WTC11 (cell line): Measurements from ENCODE around the gene PIANP. TPM values are rescaled to one million over a fixed set of nuclear protein-coding genes. Genes with fewer than 3 reads are reported as not detected.

Source experiments
- ATAC-seq: fragments of 200-7000 bp; cut with Tn5 transposase; 2 replicates; pipeline ENCODE4 v1.10.0; 2021; ENCODE audit warnings: mild to moderate bottlenecking, moderate library complexity
- Bru-seq: library from RNA; stranded (reverse); fragments of 400-500 nt; gene quantifications from one replicate; lab custom pipeline; 2021; lab: Mats Ljungman, UMichigan
- CTCF ChIA-PET: fragments of 300-600 bp; sonication (Branson Sonifier 250); formaldehyde crosslinking; loops from one replicate; lab custom pipeline; 2021; ENCODE audit warnings: antibody characterized with exemption; lab: Charles Lee
- POLR2A ChIA-PET: fragments of 350-600 bp; sonication (Branson Sonifier 250); formaldehyde crosslinking; loops from one replicate; lab custom pipeline; 2021; ENCODE audit warnings: antibody characterized with exemption; lab: Charles Lee
- DNase-seq: peaks from one replicate; pipeline ENCODE4 v3.0.0; 2021; ENCODE audit warnings: low spot score
- H3K27ac Mint-ChIP-seq: 2 replicates; pipeline ENCODE4 v1.8.0; 2021; ENCODE audit warnings: mixed read lengths
- H3K27me3 Mint-ChIP-seq: 2 replicates; pipeline ENCODE4 v1.8.0; 2021; ENCODE audit warnings: low read depth, mild to moderate bottlenecking, moderate library complexity, mixed read lengths
- H3K36me3 Mint-ChIP-seq: 2 replicates; pipeline ENCODE4 v1.8.0; 2021; ENCODE audit warnings: mixed read lengths
- H3K4me1 Mint-ChIP-seq: 2 replicates; pipeline ENCODE4 v1.8.0; 2022; ENCODE audit warnings: mixed read lengths
- H3K4me3 Mint-ChIP-seq: 2 replicates; pipeline ENCODE4 v1.8.0; 2021; ENCODE audit warnings: mild to moderate bottlenecking, moderate library complexity, mixed read lengths
- H3K9me3 Mint-ChIP-seq: 2 replicates; pipeline ENCODE4 v1.8.0; 2021; ENCODE audit warnings: mixed read lengths
- CBFB ChIP-seq: sonication (generic); formaldehyde crosslinking; IDR thresholded peaks from 2 replicates; pipeline ENCODE4 v1.8.1; 2022; ENCODE audit warnings: mild to moderate bottlenecking, low read depth, missing genetic modification reagents
- ETV6 ChIP-seq: sonication (generic); formaldehyde crosslinking; IDR thresholded peaks from 2 replicates; pipeline ENCODE4 v1.8.1; 2022; ENCODE audit warnings: mild to moderate bottlenecking, missing genetic modification reagents
- HMGA2 ChIP-seq: fragments of 250-450 bp; sonication (Bioruptor Pico); IDR thresholded peaks from 2 replicates; pipeline ENCODE4 v1.4.0; 2021; ENCODE audit warnings: mild to moderate bottlenecking, moderate library complexity
- KAT7 ChIP-seq: sonication (generic); formaldehyde crosslinking; IDR thresholded peaks from 2 replicates; pipeline ENCODE4 v1.8.1; 2023; ENCODE audit warnings: missing genetic modification reagents, mild to moderate bottlenecking, borderline replicate concordance
- PRRX2 ChIP-seq: fragments of 250-450 bp; sonication (Bioruptor Pico); IDR thresholded peaks from 2 replicates; pipeline ENCODE4 v1.8.0; 2021; ENCODE audit warnings: mild to moderate bottlenecking
- SP1 ChIP-seq: sonication (generic); formaldehyde crosslinking; conservative IDR thresholded peaks from 2 replicates; pipeline ENCODE4 v1.8.1; 2022; ENCODE audit warnings: missing genetic modification reagents
- TCF7 ChIP-seq: sonication (generic); formaldehyde crosslinking; IDR thresholded peaks from 2 replicates; pipeline ENCODE4 v1.8.0; 2022; ENCODE audit warnings: mild to moderate bottlenecking, low read depth, missing genetic modification reagents, moderate library complexity
- TEAD1 ChIP-seq: sonication (generic); formaldehyde crosslinking; IDR thresholded peaks from 2 replicates; pipeline ENCODE4 v1.8.0; 2022; ENCODE audit warnings: mild to moderate bottlenecking, missing genetic modification reagents
- TP53 ChIP-seq: sonication (generic); formaldehyde crosslinking; IDR thresholded peaks from 2 replicates; pipeline ENCODE4 v1.8.1; 2023; ENCODE audit warnings: mild to moderate bottlenecking, missing genetic modification reagents
- ZNF121 ChIP-seq: sonication (generic); formaldehyde crosslinking; IDR thresholded peaks from 2 replicates; pipeline ENCODE4 v1.8.0; 2023; ENCODE audit warnings: missing genetic modification reagents
- ZNF138 ChIP-seq: sonication (generic); formaldehyde crosslinking; conservative IDR thresholded peaks from 2 replicates; pipeline ENCODE4 v1.8.1; 2022; ENCODE audit warnings: mild to moderate bottlenecking, moderate library complexity, missing genetic modification reagents
- ZNF219 ChIP-seq: sonication (generic); formaldehyde crosslinking; IDR thresholded peaks from 2 replicates; pipeline ENCODE4 v1.8.0; 2023; ENCODE audit warnings: missing genetic modification reagents, mild to moderate bottlenecking, borderline replicate concordance
- ZNF671 ChIP-seq: fragments of 250-450 bp; sonication (Bioruptor Pico); IDR thresholded peaks from 2 replicates; pipeline ENCODE4 v1.8.0; 2021; ENCODE audit warnings: mild to moderate bottlenecking
- long read RNA-seq, 3 experiments: library from RNA in 1 of 3; library from capped mRNA in 1 of 3; library from polyadenylated mRNA in 1 of 3; unstranded in 2 of 3; stranded (forward) in 1 of 3; transcript quantifications; one replicate each; pipeline ENCODE4 v2.0.0, GENCODE V29; 2021
- total RNA-seq: library from RNA; stranded (reverse); gene quantifications from 3 replicates; pipeline ENCODE4 v1.2.3, GENCODE V29; 2021
- TF ChIP-seq, protein P1 (sequence below): sonication (generic); formaldehyde crosslinking; conservative IDR thresholded peaks from 2 replicates; pipeline ENCODE4 v1.8.1; 2022; ENCODE audit warnings: mild to moderate bottlenecking, missing genetic modification reagents
- TF ChIP-seq, protein P2 (sequence below): fragments of 250-450 bp; sonication (Bioruptor Pico); IDR thresholded peaks from 2 replicates; pipeline ENCODE4 v1.9.0; 2021; ENCODE audit warnings: mild to moderate bottlenecking
- TF ChIP-seq, protein P3 (sequence below): sonication (generic); formaldehyde crosslinking; IDR thresholded peaks from 2 replicates; pipeline ENCODE4 v1.8.0; 2022; ENCODE audit warnings: mild to moderate bottlenecking, missing genetic modification reagents
- TF ChIP-seq, protein P4 (sequence below): fragments of 250-450 bp; sonication (Bioruptor Pico); IDR thresholded peaks from 2 replicates; pipeline ENCODE4 v2.1.2; 2022; ENCODE audit warnings: mild to moderate bottlenecking, moderate library complexity
- TF ChIP-seq, protein P5 (sequence below): sonication (generic); formaldehyde crosslinking; IDR thresholded peaks from 2 replicates; pipeline ENCODE4 v1.8.1; 2022; ENCODE audit warnings: missing genetic modification reagents, borderline replicate concordance
- TF ChIP-seq, protein P6 (sequence below): sonication (generic); formaldehyde crosslinking; IDR thresholded peaks from 2 replicates; pipeline ENCODE4 v1.8.0; 2023; ENCODE audit warnings: missing genetic modification reagents

The PIANP gene, protein sequence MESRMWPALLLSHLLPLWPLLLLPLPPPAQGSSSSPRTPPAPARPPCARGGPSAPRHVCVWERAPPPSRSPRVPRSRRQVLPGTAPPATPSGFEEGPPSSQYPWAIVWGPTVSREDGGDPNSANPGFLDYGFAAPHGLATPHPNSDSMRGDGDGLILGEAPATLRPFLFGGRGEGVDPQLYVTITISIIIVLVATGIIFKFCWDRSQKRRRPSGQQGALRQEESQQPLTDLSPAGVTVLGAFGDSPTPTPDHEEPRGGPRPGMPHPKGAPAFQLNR
- total RNA-seq (7.7 to 9.9 TPM (median 8.2 TPM) in 3 replicates), Bru-seq, nascent RNA (percentile 46 among the genes with signal in this experiment)
- long read RNA-seq, experiment 1, transcript PIANP-201 (6 exons, 2,323 nt): minor isoform, 5 of 46 reads
- long read RNA-seq, experiment 1, transcript PIANP-202 (5 exons, 2,695 nt): major isoform, 22 of 46 reads
- long read RNA-seq, experiment 1, partial matches to known transcripts: 11 of 46 reads
- long read RNA-seq, experiment 1, other reads (novel, unspliced or antisense): 5 of 46 reads
- long read RNA-seq, experiment 2, partial matches to known transcripts: 2 of 12 reads
- long read RNA-seq, experiment 2, other reads (novel, unspliced or antisense): 6 of 12 reads
- long read RNA-seq, experiment 3, partial matches to known transcripts: 1 of 3 reads
- long read RNA-seq, experiment 3, other reads (novel, unspliced or antisense): 2 of 3 reads

DNA sequence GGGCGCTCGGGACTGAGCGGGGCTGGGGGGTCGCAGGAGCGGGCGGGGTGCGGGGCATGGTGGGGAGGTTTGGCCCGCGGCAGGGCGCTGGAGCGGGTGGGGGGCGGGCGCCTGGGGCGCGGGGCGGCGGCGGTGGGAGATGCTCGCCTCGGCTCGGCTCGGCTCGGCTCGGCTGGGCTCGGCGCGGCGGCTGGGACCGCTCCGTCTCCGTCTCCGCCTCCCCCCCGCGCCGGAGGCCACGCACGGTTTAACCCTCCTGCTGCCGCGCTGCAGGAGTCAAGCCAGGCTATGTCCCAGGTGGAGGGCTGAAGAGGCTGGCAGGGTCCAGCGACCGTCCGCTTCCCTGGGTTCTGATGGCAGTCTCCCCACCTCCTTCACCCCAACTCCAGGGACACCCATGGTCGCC, at the start of gene PIANP:
Gene PIANP, minus strand, starts transcription at position 170 of the 406 bp plus-strand sequence. CDS start 2,754 bp downstream, outside the sequence.
- Mint-ChIP-seq H3K4me3 (peak within 1 kb of the TSS; percentile 83), H3K36me3 (no peaks in the 10 kb centered on the region), H3K27ac (no peak within 1 kb of the TSS), H3K9me3 (no peaks in the 10 kb centered on the region), H3K4me1 (peaks cover 31% of the 10 kb centered on the region), H3K27me3 (peaks cover 68% of the 10 kb centered on the region)
- ATAC-seq (peak; percentile 26), DNase-seq (peak; percentile 34)
- TF ChIP-seq KAT7 (0 out of 2 replicates have a peak, but pooled peaks have one; percentile 57), ZNF121 (CRISPR knock-in tag) (no peak)
- ChIA-PET POLR2A (no interaction called here), CTCF (interaction anchor here (0.6 to 3.1 kb wide), 7 partner anchors 9 to 172 kb away, joined by 3 to 49 read pairs (median 4); partner anchors contain the start of genes COPS7A, SPSB2 and ZNF384)

DNA sequence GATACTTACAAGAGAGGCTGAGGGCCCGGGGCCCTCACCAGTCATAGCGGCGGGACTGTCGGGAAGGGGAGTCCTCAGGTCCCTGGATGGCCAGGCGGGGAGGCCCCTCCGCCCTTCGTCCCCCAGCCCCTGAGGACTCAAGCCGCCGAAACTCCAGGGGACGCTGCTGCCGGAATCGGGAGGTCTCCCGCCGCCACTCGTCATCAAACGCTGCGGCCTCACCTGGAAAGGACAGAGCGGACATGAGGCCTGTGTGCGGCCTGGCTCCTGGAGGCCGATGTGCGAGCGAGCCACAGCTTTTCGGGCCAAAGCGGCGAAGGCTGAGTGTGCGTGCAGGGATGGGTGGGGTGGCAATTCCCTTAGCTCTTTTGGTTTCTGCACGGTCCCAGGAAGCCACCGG, 48.1 kb upstream of the PIANP start:
- Mint-ChIP-seq H3K27ac (no peak overlapping the region), H3K36me3 (peaks cover 53% of the 10 kb centered on the region), H3K4me3 (no peak overlapping the region), H3K4me1 (peaks cover 10% of the 10 kb centered on the region), H3K9me3 (no peaks in the 10 kb centered on the region), H3K27me3 (no peaks in the 10 kb centered on the region)
- ChIA-PET CTCF (interaction anchor here (0.7 kb wide), 1 partner anchor 18 kb away, joined by 3 read pairs; the partner anchor contains the start of gene PTMS), POLR2A (no interaction called here)
- DNase-seq (no peak), ATAC-seq (no peak)
- TF ChIP-seq TP53: no peak
- TF ChIP-seq, all 79 proteins: peak for 0

DNA sequence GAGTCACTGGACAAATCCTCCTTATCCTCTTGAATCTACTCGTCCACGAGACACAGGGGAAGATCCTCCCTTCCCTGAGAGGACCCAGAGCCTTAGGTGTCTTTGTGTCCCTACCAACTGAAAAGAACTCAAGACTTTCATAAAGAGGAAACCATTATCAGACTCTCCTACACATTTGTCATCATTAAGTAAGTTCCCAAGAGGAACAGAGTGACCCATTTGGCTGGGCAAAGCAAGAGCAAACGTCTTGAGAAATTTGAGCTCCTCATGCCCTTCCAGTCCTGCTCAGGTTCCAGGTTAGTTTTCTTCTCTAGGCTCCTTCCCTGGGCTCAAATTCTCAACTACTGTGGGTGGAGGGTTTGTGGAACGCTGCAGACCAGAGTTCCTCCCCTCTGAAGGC, 46.6 kb upstream of the PIANP start:
- CTCF ChIA-PET: no interaction called here
- Mint-ChIP-seq H3K27ac (no peak overlapping the region), H3K27me3 (no peaks in the 10 kb centered on the region), H3K36me3 (peaks cover 53% of the 10 kb centered on the region), H3K4me3 (no peak overlapping the region), H3K4me1 (peaks cover 5% of the 10 kb centered on the region), H3K9me3 (no peaks in the 10 kb centered on the region)
- TF ChIP-seq ETV6 (no peak), PRRX2 (CRISPR knock-in tag) (no peak), HMGA2 (no peak), TEAD1 (CRISPR knock-in tag) (no peak), ZNF138 (CRISPR knock-in tag) (no peak), ZNF219 (no peak), SP1 (no peak), TCF7 (CRISPR knock-in tag) (no peak), ZNF671 (CRISPR knock-in tag) (no peak), CBFB (CRISPR knock-in tag) (no peak)
- TF ChIP-seq, protein P1, sequence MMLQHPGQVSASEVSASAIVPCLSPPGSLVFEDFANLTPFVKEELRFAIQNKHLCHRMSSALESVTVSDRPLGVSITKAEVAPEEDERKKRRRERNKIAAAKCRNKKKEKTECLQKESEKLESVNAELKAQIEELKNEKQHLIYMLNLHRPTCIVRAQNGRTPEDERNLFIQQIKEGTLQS (CRISPR knock-in tag): no peak
- TF ChIP-seq, protein P2, sequence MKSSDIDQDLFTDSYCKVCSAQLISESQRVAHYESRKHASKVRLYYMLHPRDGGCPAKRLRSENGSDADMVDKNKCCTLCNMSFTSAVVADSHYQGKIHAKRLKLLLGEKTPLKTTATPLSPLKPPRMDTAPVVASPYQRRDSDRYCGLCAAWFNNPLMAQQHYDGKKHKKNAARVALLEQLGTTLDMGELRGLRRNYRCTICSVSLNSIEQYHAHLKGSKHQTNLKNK (CRISPR knock-in tag): no peak
- TF ChIP-seq, protein P3, sequence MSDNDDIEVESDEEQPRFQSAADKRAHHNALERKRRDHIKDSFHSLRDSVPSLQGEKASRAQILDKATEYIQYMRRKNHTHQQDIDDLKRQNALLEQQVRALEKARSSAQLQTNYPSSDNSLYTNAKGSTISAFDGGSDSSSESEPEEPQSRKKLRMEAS (CRISPR knock-in tag): no peak
- TF ChIP-seq, protein P4, sequence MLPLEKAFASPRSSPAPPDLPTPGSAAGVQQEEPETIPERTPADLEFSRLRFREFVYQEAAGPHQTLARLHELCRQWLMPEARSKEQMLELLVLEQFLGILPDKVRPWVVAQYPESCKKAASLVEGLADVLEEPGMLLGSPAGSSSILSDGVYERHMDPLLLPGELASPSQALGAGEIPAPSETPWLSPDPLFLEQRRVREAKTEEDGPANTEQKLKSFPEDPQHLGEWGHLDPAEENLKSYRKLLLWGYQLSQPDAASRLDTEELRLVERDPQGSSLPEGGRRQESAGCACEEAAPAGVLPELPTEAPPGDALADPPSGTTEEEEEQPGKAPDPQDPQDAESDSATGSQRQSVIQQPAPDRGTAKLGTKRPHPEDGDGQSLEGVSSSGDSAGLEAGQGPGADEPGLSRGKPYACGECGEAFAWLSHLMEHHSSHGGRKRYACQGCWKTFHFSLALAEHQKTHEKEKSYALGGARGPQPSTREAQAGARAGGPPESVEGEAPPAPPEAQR: no peak
- TF ChIP-seq, protein P5, sequence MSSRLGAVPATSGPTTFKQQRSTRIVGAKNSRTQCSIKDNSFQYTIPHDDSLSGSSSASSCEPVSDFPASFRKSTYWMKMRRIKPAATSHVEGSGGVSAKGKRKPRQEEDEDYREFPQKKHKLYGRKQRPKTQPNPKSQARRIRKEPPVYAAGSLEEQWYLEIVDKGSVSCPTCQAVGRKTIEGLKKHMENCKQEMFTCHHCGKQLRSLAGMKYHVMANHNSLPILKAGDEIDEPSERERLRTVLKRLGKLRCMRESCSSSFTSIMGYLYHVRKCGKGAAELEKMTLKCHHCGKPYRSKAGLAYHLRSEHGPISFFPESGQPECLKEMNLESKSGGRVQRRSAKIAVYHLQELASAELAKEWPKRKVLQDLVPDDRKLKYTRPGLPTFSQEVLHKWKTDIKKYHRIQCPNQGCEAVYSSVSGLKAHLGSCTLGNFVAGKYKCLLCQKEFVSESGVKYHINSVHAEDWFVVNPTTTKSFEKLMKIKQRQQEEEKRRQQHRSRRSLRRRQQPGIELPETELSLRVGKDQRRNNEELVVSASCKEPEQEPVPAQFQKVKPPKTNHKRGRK (CRISPR knock-in tag): no peak
- TF ChIP-seq, protein P6, sequence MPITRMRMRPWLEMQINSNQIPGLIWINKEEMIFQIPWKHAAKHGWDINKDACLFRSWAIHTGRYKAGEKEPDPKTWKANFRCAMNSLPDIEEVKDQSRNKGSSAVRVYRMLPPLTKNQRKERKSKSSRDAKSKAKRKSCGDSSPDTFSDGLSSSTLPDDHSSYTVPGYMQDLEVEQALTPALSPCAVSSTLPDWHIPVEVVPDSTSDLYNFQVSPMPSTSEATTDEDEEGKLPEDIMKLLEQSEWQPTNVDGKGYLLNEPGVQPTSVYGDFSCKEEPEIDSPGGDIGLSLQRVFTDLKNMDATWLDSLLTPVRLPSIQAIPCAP (CRISPR knock-in tag): no peak
- ATAC-seq (no peak), DNase-seq (no peak)
- POLR2A ChIA-PET: no interaction called here
